GM04503 (cell line): ENCODE data around the gene PLEKHA7.
"Not testable (repeated sequence)": the region's sequence is repeated elsewhere in the genome, so short reads cannot be mapped to it uniquely, and the experiment has no call there.

ENCODE experiments used
- DNase-seq: peaks from one replicate; pipeline ENCODE4 v3.0.0-alpha.2; 2012; ENCODE audit warnings: low read depth

The PLEKHA7 gene

DNA sequence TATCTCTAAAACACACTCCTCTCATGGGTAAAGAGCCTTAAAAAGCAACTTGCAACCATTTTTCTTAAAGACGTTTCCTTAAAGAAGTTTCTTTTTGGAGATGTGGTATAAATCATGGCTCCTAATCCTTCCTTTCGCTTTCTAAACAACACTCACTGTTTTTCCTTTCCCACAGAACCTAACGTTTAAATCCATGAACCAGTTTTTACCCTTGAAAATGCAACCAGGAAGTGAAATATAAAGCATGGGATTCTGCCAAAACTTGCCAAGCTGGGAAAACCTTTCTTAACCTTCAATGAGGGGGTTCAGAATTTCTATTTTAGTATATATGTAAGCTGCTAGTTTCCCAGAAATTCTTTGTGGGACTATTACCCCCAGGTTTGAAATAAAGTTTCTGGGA, 8.6 kb downstream of the PLEKHA7 start:
- no peak for DNase-seq

DNA sequence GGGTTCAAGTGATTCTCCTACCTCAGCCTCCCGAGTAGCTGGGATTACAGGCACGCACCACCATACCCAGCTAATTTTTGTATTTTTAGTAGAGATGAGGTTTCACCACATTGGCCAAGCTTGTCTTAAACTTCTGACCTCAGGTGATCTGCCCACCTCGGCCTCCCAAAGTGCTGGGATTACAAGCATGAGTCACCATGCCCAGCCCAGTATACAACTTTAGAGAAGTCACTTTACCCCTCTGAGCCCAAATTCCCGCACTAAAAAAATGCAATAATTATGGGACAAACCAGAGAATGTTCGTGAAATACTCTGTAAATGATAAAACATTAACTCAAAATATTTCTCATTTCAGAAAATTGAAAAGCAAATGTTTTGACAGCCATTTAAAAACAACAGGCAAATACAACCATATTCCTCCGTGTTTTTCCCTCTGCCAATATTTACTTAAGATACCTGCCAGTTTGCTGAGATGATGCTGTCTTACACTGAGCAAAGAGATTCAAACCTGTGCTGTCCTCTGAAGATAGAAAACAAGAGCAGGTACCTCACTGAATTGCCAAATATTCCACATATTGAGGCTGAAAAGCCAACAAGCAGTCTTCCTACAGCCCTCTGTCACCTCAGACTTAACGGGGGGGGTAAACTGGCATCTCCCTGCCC, 9.6 kb downstream of the PLEKHA7 start:
- DNase-seq = no peak

DNA sequence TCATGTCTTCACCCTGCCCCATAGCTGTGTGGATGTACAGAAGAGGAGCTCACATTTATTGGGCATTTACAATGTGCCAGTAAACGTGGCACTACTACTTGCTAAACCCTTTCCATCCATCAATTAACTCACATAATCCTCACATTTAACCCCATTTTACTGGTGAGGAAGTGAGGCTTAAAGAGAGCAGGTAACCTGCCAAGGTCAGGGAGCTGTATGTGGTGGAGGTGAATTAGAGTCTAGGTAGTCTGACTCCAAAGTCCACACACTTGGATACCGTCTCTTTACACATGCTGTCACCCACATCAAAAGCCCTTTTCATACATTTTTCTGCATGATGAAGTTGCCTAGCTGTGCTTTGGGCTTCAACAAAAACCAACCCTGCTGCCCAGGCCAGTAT, 10.8 kb downstream of the PLEKHA7 start:
- DNase-seq = no peak

DNA sequence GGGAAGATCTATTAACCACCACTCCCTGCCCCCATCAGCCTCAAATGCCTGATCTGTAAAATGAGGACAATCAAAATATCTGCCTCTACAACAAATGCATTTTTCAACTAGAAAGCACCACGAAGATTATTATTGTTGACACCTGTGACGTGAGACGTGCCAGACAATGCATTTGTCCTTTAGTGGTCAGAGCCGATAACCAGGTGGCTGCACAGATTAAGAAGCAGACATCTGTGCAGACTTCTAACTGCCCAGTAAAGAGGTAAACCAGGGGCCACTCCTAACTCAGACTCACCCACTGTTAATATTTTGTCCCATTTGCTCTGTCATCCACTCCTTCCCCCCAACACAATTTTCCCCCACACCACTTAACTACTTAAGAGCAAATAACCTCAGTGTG, 11.7 kb downstream of the PLEKHA7 start:
- DNase-seq = no peak

DNA sequence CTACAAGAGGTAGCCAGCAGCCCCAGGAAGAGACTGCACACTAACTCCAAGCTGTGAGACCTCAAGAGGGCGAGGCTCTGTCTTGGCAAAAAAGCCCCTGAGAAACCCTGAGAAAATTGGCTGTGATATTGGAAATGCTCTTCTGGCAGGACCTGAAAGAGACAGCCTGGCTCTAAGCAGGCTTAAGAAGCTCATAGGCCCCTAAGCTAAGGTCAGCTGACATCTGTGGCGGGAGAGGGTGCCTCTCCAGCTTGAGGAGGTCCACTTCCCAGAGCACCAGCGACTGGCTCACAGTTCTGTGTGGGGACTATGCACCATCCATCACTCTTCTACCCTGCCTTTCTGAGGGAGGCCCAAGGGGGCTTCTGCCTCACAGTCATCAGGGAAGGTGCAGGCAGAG, 12.4 kb downstream of the PLEKHA7 start:
- DNase-seq = no peak

DNA sequence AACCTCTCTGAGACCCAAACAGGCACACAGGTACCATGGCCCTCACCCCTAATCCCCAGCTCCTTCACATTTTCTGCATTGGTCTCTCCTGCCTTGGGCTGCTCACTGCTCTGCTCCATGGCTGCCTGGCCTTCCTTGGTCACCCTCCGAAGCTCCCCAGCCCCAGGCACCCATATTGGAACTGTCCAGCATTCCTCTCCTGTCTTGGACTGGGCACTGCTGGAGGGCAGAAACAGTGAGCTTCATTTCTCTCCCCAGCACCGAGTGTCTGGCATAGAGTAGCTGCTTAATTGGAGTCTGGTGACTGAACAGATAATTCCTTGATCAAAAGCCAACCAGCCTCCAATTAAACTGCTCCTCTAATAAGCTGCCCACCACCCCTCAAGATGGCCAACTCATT, 13.2 kb downstream of the PLEKHA7 start:
- no peak for DNase-seq

DNA sequence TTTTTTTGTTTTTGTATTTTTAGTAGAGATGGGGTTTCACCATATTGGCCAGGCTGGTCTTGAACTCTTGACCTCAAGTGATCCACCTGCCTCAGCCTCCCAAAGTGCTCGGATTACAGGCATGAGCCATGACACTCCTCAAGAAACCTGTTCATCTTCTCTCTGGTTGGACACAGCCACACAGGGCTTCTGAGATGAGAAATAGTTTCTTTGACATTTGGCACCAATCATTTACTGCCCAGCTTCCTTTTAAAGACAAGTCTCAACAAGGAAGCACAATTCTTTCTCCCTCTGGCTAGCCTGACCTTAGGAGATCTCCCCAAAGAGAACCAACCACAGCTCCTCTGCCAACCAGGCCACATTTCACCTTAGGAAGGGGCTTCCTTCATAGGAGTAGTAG, 14.0 kb downstream of the PLEKHA7 start:
- DNase-seq = not testable (repeated sequence)

DNA sequence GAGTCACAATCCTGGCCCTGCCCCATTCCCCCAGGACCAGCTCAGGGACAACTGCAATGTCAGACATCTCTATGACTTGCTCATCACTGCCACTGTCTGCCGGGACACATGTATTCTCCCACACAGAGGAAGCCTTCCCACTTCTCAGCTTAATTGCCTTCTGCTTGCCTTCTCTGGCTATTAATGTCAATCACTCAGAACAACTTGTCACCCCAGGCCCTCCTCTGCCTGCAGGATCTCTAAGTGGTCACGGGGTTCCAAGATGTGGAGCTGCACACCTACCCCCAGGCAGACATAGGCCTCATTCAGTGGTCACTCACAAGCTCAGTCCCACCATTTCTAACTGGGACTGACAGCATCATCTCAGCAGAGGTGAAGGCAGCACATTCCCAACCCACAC, 15.1 kb downstream of the PLEKHA7 start:
- no peak for DNase-seq

DNA sequence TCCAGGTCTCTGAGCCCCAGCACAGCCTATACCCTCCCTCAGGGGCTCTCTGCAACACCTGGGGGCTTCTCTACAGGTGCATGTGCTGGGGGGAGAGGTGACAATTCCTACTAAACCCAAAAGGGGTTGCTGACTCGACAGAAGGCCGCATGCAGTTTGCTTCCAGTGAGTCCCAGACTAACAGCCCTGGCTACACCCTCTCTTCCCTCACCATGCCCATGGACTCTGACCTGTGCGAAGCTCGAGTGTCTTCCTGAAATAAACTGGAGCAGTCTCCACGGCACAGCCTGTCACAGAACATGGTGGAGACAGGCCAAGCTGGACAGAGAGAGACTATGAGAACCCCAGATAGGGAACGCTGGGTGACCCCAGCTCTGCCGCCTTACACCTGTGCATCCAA, 16.6 kb downstream of the PLEKHA7 start:
- DNase-seq = no peak

DNA sequence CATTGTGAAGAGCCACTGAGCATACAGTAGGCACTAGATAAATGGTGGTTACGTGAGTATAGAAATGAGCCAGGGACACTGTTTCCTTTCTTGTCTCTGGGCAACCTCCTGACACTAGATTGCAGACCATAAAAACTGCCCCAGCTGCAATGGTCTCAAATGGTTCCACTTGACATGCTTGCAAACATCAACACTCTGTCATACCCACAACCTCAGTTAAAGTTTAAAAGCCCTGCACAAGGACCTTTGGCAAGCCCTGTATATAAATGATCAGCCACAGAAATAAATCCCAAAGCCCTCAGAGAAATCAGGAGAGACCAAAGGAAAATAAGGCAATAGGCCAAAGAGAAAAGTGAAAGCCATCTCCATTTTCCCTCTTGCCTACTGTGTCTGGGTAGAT, 20.7 kb downstream of the PLEKHA7 start:
- no peak for DNase-seq

DNA sequence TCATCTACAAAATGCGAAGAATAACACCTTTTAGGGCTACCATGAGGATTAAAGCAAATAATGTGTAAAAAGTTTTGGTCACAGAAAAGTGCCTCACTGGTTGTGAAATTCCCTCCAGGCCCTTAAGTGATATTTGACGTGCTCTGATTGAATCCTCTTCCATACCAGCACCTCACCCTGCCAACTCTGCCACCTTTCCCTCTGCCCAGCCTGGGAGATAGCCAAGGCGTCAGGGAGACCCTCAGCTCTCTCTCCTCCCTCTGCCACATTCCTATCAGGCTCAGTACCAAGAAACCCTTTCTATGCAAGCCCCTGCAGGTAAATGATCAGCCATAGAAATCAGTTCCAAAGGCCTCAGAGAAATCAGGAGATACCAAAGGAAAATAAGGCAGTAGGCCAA, 21.4 kb downstream of the PLEKHA7 start:
- no peak for DNase-seq

DNA sequence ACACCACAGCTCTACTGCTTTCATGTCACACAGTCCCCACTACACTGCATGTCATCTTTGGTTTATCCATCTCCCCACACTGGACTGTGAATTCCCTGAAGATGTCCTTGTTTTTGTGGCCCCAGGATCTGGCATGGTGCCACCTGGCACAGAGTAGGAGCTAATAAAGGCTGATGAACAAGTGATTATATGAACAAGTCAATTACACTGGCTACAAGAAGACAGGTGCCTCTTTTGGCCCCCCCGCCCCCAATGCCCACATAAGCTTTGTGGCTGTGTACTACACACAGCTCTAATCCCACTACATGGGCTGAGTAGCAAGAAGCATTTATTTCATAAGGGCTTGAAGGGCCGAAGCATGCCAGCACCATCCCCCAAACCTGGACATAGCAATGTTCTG, 24.7 kb downstream of the PLEKHA7 start:
- no peak for DNase-seq

DNA sequence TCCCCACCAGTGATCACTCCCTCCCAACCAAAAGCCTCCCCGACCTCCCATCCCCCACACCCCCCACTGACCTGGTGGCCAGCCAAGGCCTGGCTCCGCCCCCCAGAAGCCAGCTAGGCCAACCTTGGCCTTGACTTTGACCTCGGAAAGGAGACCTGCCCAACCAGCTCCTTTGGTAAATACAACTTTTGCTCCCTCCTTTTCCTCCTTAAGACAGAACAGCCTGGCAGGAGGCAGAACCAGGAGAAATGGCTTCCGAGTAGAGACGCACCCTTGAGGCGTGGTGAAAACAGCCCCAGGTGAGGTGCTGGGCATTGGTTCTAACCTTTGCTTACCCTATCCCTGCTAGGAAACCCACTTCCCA, 27.0 kb downstream of the PLEKHA7 start:
- DNase-seq = no peak

DNA sequence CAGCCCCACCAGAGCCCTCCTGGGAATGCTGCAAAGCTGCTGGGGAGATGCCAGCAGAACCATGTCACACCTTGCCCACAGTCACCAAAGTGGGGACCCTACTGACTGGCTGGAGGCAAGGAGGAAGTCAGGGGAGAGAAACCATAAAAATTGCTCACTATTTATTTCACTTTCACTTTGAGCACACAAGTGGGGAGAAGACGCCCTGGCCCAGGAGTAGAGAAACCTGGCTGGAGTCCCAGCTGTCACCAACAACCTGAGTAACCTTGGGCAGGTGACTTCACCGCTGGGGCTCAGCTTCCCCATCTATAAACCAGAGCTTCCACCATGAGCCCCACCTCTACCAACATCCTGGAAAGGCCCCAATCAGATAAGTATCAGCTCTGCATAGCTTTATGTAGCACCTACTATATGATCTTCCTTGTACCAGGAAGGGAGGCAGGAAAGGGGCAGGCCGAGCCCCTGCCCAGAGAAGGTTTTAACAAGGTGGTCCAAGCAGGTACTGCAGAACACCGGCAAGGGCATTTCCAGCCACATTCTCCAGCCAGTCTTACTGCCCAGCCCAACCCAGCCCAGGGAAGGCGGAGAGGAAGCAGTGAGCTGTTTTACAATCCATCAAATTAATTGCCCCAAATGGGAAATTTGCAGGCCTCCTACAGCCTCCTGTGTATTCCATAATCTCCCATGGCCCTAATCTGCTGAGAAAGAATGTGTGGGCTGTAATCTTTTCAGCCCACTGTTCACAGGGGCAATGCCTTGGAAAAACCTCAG, 27.6 kb downstream of the PLEKHA7 start:
- DNase-seq = no peak

DNA sequence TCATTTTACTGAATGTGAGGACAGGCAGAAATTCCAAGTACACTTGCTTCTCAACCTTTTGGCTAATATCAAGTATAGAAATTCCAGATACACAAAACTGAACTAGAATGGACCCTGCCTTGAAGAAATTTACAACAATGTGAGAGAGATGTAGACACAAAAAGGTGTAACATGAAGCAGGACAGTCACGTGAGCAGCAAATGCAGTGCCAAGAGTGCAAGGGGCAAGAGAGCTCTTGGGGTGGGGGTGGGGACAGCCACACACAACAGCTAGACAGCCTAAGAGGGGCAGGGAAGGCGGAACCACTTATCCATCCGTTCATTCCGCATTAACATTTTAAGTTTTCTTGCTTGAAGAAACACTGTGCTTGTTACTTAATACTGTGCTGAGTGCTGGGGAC, 28.9 kb downstream of the PLEKHA7 start:
- no peak for DNase-seq

DNA sequence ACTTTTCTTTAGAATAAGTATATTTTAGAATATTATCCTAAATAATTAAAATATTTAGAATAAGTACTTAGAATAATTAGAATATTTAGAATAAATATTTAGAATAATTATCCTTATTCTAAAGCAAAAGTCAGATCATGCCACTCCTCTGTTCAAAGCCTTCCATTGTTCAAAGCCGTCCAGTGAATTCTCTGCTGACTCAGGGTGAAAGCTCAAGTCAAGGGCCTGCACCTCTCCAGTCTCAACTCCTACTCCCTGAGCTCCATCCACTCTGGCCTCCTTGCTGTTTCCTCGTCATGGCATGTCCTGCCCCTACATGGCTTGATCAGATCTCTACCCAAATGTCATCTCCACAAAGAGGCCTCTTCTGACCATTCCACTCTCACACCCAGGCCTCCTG, 30.0 kb downstream of the PLEKHA7 start:
- no peak for DNase-seq

DNA sequence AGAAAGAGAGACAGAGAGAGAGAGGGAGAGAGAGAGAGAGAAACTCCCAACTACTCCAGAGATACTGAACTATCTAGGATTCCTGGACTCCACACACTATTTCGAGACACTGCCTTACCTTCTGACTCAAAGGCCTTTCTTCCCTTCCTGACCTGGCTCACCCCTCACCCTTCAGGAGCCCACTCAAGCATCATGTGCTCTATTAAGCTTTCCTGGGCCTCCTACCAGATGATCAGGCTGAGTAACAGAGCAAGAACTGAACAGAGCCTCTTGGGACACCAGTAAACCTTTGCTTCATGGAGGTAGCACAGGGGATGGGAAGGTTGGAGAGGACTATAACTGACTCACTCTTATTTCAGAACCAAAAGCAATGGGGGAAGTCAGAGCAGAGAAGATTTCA, 31.4 kb downstream of the PLEKHA7 start:
- no peak for DNase-seq

DNA sequence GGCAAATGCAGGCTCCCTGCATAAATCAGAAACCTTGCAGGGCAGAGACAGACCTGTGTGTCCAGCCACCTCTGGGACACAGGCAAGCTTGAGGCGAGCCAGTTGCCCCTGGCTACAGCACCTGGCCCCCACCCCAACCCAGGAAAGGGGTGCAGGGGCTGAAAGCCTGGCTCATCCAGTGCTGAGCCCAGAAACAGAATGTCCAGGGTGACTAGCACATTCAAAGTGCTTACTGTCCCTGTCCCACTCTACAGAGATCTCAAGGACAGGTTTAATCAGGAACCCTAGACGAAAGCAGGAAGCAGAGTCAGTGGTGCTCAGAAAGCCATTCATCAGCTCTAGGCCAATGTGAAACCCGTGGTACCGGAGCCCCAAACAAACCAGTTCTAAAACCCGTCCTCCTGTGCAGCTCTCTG, 31.9 kb downstream of the PLEKHA7 start:
- no peak for DNase-seq

DNA sequence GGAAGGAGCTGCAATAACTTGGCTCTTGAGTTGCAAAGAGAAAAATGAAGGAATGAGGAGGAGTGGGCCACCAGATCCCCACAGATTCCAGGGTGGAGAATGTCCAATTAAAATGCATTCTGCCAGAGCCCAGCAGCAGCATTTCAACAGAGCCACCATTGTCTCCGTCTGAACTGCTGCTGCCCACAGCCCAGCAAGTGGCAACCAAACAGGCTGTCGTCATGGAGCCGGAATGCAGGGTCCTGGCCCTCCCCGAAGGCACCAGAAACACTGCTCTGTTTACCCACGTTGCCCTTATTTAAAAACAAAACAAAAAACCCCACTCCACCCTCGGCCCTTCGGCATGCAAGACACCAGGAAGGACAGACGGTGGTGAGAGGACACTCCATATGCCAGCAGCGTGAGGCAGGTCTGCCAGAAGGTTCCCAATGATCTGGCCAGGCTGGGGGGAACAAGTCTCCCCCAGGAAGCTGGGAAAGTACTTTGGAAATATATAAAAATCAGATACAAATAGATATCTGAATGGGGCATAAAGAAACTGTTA, 32.5 kb downstream of the PLEKHA7 start:
- DNase-seq = no peak

DNA sequence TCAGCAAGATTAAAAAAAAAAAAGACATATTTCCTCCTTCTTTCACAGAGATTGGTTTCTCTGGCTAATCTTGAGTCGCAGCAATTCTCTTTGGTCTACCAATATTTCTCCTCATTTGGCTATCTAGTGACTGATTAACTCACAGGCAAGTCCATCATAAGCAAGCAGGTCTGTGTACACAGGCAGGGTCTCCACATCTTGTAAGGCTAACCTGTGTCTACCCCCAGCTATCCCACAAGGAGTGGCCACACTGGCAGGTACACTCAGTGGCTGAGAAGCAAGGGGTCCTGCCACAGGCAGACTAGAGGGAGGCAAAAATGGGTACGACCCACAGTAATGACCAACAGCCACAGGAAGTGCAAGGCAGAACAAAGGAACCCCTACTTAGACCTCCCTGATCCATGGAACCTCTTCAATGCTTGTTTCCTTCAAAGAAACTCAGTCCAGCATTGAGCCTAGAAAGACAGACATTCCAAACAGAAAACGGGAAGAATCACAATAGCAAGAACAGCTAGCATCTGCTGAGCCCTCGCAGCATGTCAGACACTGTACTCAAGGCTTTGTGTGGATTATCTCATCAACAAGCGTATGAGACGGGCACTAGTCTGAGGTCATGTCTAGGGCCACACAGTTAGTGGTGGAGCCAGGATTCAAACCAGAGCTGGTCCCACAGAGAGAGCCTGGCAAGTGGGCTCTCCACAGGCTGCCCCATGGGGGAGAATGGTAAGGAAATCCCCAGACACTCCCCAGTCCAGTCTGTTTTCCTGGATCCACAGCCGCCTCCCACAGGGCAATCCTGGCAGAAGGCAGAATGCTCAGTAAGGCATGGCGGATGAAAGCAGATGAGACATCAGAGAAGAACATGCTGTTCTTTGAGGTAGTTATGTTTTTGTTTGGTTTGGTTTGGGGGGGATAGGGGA, 34.3 kb downstream of the PLEKHA7 start:
- DNase-seq = no peak

DNA sequence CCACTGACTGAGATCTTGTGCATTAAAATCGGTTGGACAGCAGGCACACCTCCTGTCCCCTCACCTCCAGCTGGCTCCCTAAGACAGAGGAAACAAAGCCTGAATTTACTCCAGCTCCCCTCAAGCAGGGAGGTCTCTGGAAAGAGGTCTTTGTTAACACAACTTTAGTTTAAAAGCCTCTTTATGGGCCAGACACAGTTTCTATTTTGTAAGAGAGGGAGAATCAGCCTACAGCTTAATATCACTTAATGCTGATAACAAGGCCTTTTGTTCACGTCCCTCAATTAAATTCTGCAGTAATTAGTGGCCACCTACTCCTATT, 36.3 kb downstream of the PLEKHA7 start:
- DNase-seq = no peak

DNA sequence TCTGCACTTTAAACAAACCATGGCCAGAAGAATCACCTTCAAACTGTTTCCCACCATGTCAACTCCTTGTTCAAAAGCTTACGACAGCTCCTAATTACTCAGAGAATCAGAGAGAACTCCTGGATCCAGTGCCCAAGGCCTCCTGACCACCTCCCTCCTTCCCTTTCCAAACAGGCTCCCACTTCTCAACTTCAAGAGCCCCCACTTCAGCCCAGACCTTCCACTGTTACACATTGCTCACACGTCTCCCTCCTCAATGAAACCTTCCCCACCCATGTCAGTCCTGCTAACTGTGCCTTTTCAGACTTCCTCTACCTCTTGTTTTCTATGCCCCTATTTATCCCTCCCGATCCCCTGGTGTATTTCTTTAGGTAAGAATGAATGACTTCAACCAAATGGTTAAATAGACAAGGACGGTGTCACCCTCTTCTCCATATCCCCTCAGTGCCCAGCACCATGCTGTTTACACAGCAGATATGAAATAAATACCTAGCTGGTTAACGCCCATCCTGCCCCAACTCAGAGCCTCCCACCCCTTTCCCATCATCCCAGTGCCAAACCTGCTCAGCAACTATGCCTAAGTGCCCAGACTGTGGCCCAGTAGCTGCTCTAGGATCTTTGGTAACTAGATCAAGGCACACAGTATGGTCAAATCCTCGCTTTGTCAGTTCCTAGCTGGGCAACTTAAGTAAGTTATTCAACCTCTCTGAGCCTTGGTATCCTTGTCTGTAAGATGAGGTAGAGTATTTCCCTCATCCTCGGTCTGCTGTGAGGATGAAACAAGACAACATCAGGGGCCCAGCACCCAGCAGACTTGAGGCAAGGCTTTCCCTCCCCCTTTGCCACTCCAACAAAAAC, 36.8 kb downstream of the PLEKHA7 start:
- DNase-seq = no peak
